Left cardiac atrium (tissue), 4 donors: Measurements from ENCODE around the gene VN1R5. TPM values are rescaled to one million over a fixed set of nuclear protein-coding genes. Genes with fewer than 3 reads are reported as not detected.

Source experiments
- ATAC-seq, 2 donors: fragments of 200-7000 bp; cut with Tn5 transposase; one replicate each; pipeline ENCODE4 v1.9.1; 2020; ENCODE audit warnings: mild to moderate bottlenecking in 2 of 2, moderate library complexity in 2 of 2
- DNase-seq: peaks from one replicate; pipeline ENCODE4 v3.0.0-alpha.2; 2020
- intact Hi-C, 2 donors: fragments of 100-400 bp; cut with DNase I; formaldehyde crosslinking; loops; one replicate each; pipeline versions ENCODE4 v1.14.1 to v1.15.1; 2022 to 2023
- total RNA-seq, 2 donors: library from RNA; stranded (reverse); fragmentation: NEBNext Ultra II Directional; extraction: Animal tissue kit (Norgen Biotek cat#: 25700); gene quantifications; one replicate each; pipeline ENCODE4 v1.2.1, GENCODE V29; 2021
- donor health status: DM: no; HTN: yes; CAD: no.
- donor health status: DM: no; HTN: yes; CAD: no; lungs with severe emphysema.
- donor health status: DM: yes; HTN: yes; CAD: no.
- donor health status: Dilated cardiomyopathy.

The VN1R5 gene
- total RNA-seq, 2 donors from 2014 or later, result not detected

DNA sequence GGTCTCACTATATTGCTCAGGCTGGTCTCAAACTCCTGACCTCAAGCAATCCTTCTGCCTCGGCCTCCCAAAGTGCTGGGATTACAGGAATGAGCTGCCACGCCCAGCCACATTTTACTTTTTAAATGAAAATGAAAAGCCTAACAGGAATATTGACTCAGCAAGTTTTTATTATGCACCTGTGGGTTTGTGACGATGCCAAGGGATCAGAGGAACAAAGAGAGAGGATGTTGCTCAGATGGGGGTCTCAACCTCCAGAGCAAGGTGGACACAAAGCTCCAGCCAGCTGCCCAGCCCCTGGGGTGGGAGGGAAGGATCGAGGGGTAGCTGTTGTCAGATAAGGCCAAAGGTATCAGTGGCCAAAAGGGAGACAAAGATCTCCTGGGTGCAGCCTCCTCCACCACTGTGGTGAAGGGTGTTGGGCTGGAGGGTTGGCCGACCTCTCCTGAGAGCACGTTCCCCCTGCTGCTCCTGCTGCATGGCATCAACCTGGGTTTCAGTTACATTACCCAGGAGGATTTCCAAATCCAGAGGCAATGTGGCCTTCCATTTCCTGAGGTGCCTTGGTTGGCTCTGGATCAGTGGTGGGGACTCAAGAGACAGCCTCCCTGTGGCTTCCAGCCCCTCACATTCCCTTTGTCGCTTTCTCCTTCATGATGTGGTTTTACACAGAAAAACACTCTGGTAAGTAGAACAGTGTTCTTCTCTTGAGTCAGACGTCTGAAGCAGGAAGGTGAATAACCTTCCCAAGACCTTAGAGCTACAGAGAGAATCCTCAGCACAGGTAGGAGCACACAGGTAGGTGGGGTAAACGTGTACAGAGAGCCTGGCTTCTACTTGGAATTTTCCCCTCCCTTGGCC, 41.6 kb downstream of the VN1R5 start:
- no peak for DNase-seq
- no peak for ATAC-seq
- intact Hi-C loops, result no loop called here

DNA sequence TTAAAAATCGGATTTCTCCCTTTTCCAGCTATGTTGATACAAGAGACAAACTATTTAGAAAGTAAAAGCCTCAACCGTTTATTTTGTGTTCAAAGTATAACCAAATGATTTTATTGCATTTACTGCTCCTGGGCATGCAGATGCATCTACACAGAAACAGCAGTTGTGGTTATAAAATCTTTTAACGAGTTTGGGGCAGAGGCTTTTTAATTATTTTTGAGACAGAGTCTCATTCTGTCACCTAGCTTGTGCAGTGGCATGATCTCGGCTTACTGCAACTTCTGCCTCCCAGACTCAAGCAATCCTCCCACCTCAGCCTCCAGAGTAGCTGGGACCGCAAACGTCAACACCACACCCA, 42.2 kb downstream of the VN1R5 start:
- intact Hi-C loops, result no loop called here
- ATAC-seq (no peak), DNase-seq (no peak)

DNA sequence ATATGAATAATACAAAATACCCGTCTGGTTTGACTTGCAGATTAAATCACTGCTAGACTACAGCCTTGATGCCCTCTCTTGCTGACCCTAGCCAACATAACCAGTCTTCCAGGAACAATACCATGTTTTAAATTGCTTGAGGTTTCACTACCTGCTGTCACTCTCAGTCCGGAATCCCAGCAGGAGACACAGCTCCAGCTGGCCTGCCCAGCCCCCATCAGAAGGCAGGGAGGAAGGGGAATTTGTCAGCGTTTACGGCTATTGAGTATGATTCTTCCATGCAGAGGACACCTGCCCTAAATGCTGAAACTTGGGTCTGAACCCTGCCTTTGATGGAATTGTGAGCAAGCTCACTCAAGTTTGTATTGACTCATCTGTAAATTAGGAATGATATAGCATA, 42.8 kb downstream of the VN1R5 start:
- ATAC-seq (no peak), DNase-seq (no peak)
- intact Hi-C loops, result no loop called here

DNA sequence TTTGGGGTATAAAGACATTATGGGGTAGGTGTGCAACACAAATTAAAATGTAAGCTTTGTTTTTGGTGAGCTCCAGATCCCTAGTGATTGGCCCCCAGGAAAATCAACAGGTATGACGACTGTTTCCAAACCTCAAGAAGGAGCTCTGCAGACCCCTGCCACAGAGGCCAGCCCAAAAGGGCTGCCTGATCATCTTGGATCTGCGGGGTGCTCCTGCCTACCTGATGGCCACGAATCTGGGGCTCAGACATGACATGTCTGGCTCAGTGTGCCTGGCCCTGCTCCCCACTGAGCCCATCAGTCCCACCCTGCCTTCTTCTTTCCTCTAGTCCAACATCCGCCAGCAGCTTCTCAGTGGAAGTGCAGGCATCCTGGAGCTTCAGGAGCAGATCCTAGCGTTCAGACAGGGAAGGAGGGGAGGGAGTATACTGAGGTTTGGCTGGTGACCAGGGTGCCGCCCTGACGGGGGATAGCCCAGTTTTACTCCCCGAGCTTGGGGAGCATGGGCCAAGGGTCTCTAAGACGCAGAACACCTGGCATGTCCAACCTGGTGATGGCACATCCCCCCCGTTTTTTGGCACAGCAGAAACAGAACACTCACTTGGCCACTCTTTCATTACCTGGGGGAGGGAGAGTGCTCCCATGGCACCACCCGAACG, 44.0 kb downstream of the VN1R5 start:
- no peak for DNase-seq
- no peak for ATAC-seq
- intact Hi-C loops, result no loop called here

DNA sequence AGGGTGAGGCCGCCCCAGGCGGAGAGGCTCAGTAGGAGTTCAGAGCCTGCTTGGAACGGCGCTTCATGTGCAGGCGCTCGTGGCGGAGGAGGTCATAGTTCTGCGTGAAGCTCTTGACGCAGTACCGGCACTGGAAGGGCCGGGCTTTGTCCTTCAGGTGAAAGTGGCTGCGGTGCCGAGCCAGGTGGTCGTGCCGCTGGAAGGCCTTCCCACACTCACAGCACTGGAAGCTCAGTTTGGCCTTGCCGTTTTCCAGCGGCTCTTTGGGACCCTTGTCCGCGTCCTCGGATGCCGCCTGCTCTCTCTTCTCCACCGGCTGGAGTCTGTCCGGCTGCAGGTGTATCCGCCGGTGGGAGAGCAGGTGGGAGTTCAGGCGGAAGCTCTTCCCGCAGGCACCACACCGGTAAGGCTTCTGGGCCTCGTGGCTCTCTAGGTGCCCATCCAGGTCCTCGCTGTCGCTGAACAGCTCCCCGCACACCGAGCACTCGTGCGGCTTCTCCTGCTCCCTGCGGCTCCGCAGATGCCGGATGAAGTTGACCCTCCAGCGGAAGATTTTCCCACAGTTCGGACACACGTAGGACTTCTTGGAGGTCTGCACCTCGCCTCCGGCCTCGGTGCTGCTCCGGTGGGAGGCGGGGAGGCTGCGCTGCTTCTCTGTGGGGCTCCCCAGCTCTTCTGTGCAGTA, 44.8 kb downstream of the VN1R5 start:
- DNase-seq (no peak), ATAC-seq (no peak)
- intact Hi-C loops, result no loop called here

DNA sequence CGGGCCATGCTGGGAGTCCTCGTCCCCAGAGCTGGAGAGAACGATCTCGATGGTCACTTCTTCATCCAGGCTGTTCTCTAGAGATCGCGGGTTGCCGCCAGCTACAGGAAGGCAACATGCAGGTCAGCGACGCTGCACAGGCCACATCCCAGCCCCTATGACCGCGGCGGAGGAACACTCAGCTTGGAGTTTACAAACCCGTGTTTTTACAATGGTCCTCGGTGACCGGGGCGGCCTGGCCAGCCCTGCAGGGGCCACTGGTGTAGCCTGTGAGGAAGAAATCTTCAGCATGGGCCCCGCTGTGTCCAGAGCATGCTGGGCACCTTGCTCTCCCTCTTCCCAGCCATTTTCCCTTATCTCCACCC, 45.3 kb downstream of the VN1R5 start:
- ATAC-seq, result no peak
- intact Hi-C loops, result no loop called here
- no peak for DNase-seq

DNA sequence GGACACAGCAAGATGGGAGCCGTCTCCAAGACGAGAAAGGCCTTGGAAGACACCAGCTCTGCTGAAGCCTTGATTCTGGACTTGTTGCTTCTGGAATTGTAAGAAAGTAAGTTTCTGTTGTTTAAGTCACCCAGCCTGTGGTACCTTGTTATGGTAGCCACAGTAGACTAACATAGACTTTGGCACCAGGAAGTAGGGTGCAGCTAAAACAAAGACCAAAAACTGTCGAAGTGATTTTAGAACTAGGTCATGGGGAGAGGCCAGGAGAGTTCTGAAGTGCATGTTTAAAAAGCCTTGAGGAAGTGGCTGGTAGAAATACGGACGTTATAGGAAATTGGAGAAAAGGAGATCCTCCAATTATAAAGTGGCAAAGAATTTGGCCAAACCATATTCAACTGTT, 47.3 kb downstream of the VN1R5 start:
- ATAC-seq (no peak), DNase-seq (no peak)
- intact Hi-C loops, result no loop called here

DNA sequence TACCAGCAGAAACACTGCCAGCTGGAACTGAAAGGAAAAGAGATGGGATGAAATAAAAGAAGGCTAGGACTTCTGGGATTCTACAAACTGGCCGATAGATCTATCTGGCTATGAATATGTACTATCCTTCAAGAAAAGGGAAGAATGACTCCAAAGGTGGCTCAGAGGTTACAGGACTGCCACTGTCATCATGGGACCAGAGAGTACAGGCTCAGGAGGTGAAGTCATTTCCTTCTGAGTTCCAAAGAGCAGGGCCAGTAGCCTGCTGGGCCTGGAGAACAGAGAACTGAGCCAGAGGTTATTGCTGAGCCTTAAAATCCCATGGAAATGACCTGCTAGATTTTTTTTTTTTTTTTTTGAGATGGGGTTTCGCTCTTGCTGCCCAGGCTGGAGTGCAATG, 48.2 kb downstream of the VN1R5 start:
- DNase-seq, result no peak
- ATAC-seq, result peak in 1 of 2 donors; percentile 9
- intact Hi-C loops, result no loop called here

Other genes with a start within 250 kb of the VN1R5 start
- gene ZNF695, start 248.0 kb upstream of the VN1R5 start, total RNA-seq, result under 1 TPM; 0.12 to 0.26 TPM
- gene ZNF670, start 177.3 kb upstream of the VN1R5 start, total RNA-seq, result 1 to 10 TPM; 1.5 to 1.8 TPM
- 1 to 10 TPM; 5.1 TPM for gene ZNF669, start 151.7 kb upstream of the VN1R5 start, total RNA-seq
- gene ZNF124, start 84.1 kb upstream of the VN1R5 start, total RNA-seq, result 10 to 100 TPM in 1 of 2 donors, 1 to 10 TPM in 1; 10.0 to 15.5 TPM
- gene ZNF496, start 75.8 kb downstream of the VN1R5 start, total RNA-seq, result 10 to 100 TPM; 12.2 to 16.4 TPM
- gene NLRP3, start 160.1 kb downstream of the VN1R5 start, total RNA-seq, result 1 to 10 TPM in 1 of 2 donors, under 1 TPM in 1; 0.71 to 2.0 TPM
- not detected for gene OR2B11, start 202.0 kb downstream of the VN1R5 start, total RNA-seq